Suprapubic skin (tissue), 4 donors: ENCODE data around the gene CLCN2.

ENCODE experiments used
- CTCF ChIP-seq, 2 donors: fragments of 200-600 bp in 1 of 2; fragments of 450-650 bp in 1 of 2; sonication (generic) in 1 of 2; IDR thresholded peaks; one replicate each; pipeline ENCODE4 v1.5.1; 2016 to 2019; ENCODE audit warnings: antibody characterized with exemption in 2 of 2, mild to moderate bottlenecking in 1 of 2, moderate library complexity in 1 of 2
- POLR2A ChIP-seq, 2 donors: fragments of 450-650 bp; IDR thresholded peaks; one replicate each; pipeline ENCODE4 v1.6.1; 2017; ENCODE audit warnings: antibody characterized with exemption in 2 of 2, mild to moderate bottlenecking in 2 of 2, moderate library complexity in 2 of 2
- POLR2AphosphoS5 ChIP-seq, 3 donors: sonication (generic); formaldehyde crosslinking; IDR thresholded peaks; one replicate each; pipeline ENCODE4 v1.6.1; 2017; ENCODE audit warnings: antibody characterized with exemption in 3 of 3

DNA sequence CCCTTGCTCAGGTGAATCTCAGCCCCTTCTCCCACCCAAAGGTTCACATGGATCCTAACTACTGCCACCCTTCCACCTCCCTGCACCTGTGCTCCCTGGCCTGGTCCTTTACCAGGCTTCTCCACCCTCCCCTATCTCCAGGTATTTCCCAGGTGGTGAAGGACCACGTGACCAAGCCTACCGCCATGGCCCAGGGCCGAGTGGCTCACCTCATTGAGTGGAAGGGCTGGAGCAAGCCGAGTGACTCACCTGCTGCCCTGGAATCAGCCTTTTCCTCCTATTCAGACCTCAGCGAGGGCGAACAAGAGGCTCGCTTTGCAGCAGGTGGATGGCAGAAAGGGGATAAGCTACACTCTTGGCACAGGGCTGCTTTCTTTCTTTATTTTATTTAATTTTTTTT lies 19.5 kb downstream of the CLCN2 start:
- TF ChIP-seq POLR2A (IDR thresholded peaks at IDR 0.05) (no peak), CTCF (IDR thresholded peaks at IDR 0.05) (no peak), POLR2AphosphoS5 (IDR thresholded peaks at IDR 0.05) (no peak)
